GM13977 (cell line): ENCODE results near the gene RIPK4.

Experiments
- DNase-seq: peaks from one replicate; pipeline ENCODE4 v3.0.0; 2012; ENCODE audit warnings: low spot score
- in situ Hi-C: fragments of 300-500 bp; cut with MboI; formaldehyde crosslinking; loops from one replicate; pipeline ENCODE4 v1.12.0; 2022; ENCODE audit warnings: low sequenced_read_pairs, low pct_unique_long_range_greater_than_20kb, mixed read lengths, inconsistent platforms; ENCODE audit not compliant: unreplicated experiment
- TF ChIP-seq, protein P1 (sequence below): IDR thresholded peaks from 2 replicates; pipeline ENCODE4 v1.5.1; 2012; ENCODE audit warnings: mild to moderate bottlenecking, control low read depth; ENCODE audit not compliant: insufficient read depth; ENCODE audit errors: extremely low read depth, missing control alignments

RIPK4 gene

DNA sequence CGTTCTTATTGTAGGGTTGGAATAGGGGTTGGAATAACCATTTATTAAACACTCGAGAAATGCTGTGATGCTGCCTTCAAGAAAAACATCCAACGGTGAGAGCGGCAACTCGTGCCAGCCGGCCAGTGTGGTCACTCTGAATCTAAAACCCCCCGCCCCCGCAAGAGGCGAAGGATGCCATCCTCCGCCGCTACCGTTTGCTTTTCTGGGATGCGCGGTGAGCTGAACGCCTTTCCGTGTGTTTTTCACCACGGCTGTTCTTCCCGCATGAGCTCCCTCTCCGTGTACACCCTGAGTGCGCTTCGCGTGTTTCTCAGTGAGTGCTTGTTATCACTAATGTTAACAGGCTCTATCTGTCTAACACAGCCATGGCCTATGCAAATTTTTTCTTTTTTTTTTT lies 42.0 kb upstream of the RIPK4 start:
- no peak for DNase-seq
- in situ Hi-C loops, result no loop called here
- TF ChIP-seq, protein P1, sequence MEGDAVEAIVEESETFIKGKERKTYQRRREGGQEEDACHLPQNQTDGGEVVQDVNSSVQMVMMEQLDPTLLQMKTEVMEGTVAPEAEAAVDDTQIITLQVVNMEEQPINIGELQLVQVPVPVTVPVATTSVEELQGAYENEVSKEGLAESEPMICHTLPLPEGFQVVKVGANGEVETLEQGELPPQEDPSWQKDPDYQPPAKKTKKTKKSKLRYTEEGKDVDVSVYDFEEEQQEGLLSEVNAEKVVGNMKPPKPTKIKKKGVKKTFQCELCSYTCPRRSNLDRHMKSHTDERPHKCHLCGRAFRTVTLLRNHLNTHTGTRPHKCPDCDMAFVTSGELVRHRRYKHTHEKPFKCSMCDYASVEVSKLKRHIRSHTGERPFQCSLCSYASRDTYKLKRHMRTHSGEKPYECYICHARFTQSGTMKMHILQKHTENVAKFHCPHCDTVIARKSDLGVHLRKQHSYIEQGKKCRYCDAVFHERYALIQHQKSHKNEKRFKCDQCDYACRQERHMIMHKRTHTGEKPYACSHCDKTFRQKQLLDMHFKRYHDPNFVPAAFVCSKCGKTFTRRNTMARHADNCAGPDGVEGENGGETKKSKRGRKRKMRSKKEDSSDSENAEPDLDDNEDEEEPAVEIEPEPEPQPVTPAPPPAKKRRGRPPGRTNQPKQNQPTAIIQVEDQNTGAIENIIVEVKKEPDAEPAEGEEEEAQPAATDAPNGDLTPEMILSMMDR, result no peak

DNA sequence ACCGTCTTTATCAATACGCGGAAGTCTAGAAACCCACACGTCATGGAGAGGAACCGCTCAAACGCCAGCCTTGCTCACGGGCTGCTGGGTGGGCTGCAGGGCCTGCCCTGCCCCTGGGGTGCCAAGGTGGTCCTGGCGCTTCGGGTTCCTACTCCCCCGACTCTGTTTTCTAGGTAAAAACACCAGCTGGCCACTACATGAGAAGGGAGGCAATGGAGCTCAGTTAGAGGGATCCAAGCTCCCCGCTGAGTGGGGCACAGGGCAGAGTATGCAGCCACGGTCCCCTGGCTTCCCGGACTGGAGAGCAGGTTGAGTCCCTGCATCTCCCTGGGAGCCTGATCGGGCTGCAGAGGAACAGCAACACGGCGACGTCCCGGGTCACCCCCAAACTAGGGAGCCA lies 41.2 kb upstream of the RIPK4 start:
- DNase-seq, result no peak
- TF ChIP-seq, protein P1, result no peak
- in situ Hi-C loops, result no loop called here

DNA sequence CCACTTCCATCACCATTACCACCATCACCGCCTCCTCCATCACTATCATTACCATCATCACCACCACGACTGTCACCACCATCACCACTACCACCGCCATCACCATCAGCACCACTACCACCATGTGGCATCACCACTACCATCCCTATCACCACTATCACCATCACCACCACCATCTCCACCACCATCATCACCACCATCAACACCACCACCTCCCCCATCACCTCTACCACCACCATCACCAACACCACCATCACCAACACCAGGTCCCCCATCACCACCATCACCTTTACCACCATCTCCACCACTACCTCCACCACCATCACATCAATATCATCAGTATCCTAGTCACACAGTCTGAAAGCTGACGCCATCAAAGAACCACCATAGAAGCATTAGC lies 39.9 kb upstream of the RIPK4 start:
- no peak for DNase-seq
- TF ChIP-seq, protein P1, result no peak
- in situ Hi-C loops, result no loop called here

DNA sequence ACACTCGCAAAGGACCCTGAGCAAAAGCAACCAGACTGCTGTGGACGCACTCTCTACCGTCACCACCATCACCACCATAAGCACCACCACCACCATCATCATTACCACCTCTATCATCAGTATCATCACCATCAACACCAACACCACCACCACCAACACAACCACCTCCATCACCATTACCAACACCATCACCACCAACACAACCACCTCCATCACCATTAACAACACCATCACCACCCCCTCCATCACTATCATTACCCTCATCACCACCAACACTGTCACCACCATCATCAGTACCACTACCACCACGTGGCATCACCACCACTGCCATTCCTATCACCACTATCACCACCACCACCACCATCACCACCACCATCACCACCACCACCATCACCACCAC lies 38.8 kb upstream of the RIPK4 start:
- in situ Hi-C loops, result no loop called here
- TF ChIP-seq, protein P1, result no peak
- no peak for DNase-seq

DNA sequence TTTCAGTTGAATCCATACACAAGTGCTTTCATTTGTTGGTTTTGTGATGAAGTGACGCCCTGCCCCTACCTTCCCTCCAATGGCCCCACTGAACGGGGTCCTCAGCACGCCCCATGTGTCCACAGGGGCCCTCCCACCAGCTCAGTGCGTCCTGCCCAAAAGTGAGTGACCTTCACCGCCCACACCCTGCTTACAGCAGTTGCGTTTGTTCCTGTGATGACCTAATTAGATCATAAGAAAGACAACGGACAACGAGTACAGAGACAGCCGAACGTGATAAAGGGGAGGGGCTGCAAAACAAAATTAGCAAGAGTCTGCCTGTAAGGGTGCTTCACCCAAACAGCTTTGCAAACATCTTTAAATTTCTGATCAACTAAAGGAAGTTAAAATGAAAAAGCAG lies 38.2 kb upstream of the RIPK4 start:
- in situ Hi-C loops, result no loop called here
- DNase-seq, result no peak
- TF ChIP-seq, protein P1, result no peak

DNA sequence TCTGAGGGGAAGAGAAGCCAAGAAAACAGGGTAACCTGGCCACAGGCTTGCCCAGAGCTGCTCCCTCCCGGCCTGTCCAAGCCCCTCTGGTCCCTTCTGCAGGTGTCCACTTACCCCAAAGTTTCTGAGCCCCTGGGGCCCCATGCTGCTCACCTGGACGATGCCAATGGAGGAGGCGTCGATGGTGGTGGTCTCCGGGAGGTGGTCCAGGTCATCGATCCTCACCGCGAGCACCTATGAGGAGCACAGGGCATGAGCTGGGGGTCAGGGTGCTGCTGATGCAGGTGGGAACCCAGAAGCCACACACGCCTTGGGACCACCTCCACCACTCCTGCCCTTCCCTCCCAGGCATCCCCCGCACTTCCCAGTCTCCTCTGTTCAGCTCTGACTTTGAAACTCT lies 37.5 kb upstream of the RIPK4 start:
- no peak for DNase-seq
- in situ Hi-C loops, result no loop called here
- TF ChIP-seq, protein P1, result no peak

DNA sequence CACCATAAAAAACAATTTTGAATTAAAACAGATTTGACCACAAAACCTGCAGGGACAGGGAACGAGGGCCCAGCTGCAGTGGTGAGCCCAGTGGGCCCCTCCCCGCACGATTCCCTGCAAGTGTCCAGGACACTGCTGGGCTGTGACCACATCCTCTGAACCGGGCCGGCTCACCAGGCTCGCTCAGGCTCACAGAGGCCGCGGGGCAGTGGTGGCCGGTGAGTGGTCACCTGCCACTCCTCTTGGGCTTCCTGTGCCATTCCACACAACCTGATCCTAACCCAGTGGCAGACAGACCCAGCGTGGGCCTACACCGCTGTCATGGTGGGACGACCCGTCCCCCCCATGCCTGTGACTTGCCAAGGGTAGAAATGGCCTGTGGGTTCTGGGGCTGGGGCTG lies 36.5 kb upstream of the RIPK4 start:
- no peak for DNase-seq
- TF ChIP-seq, protein P1, result no peak
- in situ Hi-C loops, result no loop called here
